Measurements from ENCODE around the gene CEP170B.

DNA sequence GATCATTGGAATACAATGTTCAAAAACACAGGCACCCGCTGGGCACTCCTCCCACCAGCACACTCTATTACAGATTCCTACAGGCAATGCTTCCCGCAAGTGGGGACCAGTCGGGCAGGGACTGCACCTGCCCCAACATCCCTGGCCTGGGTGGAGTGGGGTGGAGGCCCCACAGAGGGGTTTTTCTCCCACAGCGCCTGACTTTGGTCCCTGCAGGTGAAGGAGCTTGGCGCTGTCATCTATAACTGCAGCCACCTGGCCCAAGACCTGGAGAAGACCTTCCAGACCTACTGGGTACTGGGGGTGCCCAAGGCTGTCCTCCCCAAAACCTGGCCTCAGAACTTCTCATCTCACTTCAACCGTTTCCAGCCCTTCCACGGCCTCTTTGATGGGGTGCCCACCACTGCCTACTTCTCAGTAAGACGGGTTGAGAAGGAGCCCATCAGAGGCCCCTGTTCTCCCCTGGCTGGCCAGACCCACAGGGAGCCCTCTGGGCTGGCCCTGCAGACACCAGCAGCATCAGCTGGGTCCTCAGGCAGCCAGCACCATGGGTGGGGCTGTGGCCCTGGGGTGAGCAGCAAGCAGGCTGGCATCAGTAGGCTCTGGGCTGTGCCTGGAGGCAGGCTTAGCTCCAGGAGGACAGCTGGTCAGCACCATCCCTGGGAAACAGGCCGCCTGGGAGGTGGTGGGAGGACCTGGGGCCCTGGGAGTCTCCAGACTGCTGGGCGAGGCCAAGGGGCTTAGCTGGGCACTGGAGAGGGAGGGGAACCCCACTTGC is 65.6 kb downstream of the CEP170B start:
- TF ChIP-seq, protein P1, sequence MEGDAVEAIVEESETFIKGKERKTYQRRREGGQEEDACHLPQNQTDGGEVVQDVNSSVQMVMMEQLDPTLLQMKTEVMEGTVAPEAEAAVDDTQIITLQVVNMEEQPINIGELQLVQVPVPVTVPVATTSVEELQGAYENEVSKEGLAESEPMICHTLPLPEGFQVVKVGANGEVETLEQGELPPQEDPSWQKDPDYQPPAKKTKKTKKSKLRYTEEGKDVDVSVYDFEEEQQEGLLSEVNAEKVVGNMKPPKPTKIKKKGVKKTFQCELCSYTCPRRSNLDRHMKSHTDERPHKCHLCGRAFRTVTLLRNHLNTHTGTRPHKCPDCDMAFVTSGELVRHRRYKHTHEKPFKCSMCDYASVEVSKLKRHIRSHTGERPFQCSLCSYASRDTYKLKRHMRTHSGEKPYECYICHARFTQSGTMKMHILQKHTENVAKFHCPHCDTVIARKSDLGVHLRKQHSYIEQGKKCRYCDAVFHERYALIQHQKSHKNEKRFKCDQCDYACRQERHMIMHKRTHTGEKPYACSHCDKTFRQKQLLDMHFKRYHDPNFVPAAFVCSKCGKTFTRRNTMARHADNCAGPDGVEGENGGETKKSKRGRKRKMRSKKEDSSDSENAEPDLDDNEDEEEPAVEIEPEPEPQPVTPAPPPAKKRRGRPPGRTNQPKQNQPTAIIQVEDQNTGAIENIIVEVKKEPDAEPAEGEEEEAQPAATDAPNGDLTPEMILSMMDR (IDR thresholded peaks at IDR 0.05) = no peak
- no peak for TF ChIP-seq POLR2A (IDR thresholded peaks at IDR 0.05)

Measured in prostate gland (tissue), 2 donors.